MM.1S (cell line): ENCODE measurements around the gene PHACTR4.
"Not testable (repeated sequence)": the region's sequence is repeated elsewhere in the genome, so short reads cannot be mapped to it uniquely, and the experiment has no call there.

Source experiments
- DNase-seq: peaks from one replicate; pipeline ENCODE4 v3.0.0-alpha.2; 2015
- H2AFZ ChIP-seq: fragments of 300-600 bp; sonication (generic); 2 replicates; pipeline ENCODE4 v1.6.0; 2016; ENCODE audit warnings: antibody characterized with exemption, low read length
- H3F3A ChIP-seq: fragments of 300-600 bp; sonication (generic); 2 replicates; pipeline ENCODE4 v1.6.1; 2016; ENCODE audit warnings: mild to moderate bottlenecking, antibody characterized with exemption, low read length, moderate library complexity, mixed read lengths; ENCODE audit not compliant: insufficient read depth
- H3K27ac ChIP-seq: fragments of 300-600 bp; sonication (generic); 2 replicates; pipeline ENCODE4 v1.5.1; 2016; ENCODE audit warnings: mild to moderate bottlenecking, low read length
- H3K27me3 ChIP-seq: fragments of 300-600 bp; sonication (generic); replicated peaks from 2 replicates; pipeline ENCODE4 v1.6.0; 2016; ENCODE audit warnings: low read length; ENCODE audit not compliant: insufficient read depth
- H3K36me3 ChIP-seq: fragments of 300-600 bp; sonication (generic); replicated peaks from 2 replicates; pipeline ENCODE4 v1.6.1; 2016; ENCODE audit warnings: mild to moderate bottlenecking, low read length, mixed read lengths; ENCODE audit not compliant: insufficient read depth
- H3K4me1 ChIP-seq: fragments of 300-600 bp; sonication (generic); 2 replicates; pipeline ENCODE4 v1.6.1; 2016; ENCODE audit warnings: low read length, mixed read lengths
- H3K4me2 ChIP-seq: fragments of 300-600 bp; sonication (generic); 2 replicates; pipeline ENCODE4 v1.6.0; 2016; ENCODE audit warnings: low read depth, low read length
- H3K4me3 ChIP-seq: fragments of 300-600 bp; sonication (generic); 2 replicates; pipeline ENCODE4 v1.5.1; 2016; ENCODE audit warnings: low read length, mixed read lengths
- H3K79me2 ChIP-seq: fragments of 300-600 bp; sonication (generic); 2 replicates; pipeline ENCODE4 v1.6.1; 2016; ENCODE audit warnings: mixed run types, low read length, mixed read lengths
- H3K9ac ChIP-seq: fragments of 300-600 bp; sonication (generic); 2 replicates; pipeline ENCODE4 v1.6.1; 2016; ENCODE audit warnings: low read length, mixed read lengths
- H3K9me2 ChIP-seq: fragments of 300-600 bp; sonication (generic); replicated peaks from 2 replicates; pipeline ENCODE4 v1.6.1; 2016; ENCODE audit warnings: mild to moderate bottlenecking, low read length, mixed read lengths; ENCODE audit not compliant: insufficient read depth
- H3K9me3 ChIP-seq: fragments of 300-600 bp; sonication (generic); replicated peaks from 2 replicates; pipeline ENCODE4 v1.6.1; 2016; ENCODE audit warnings: mild to moderate bottlenecking, low read length, mixed read lengths; ENCODE audit not compliant: insufficient read depth
- H4K20me1 ChIP-seq: fragments of 300-600 bp; sonication (generic); 2 replicates; pipeline ENCODE4 v1.6.1; 2016; ENCODE audit warnings: mild to moderate bottlenecking, low read length, moderate library complexity, mixed read lengths; ENCODE audit not compliant: insufficient read depth
- EZH2 ChIP-seq: fragments of 300-600 bp; sonication (generic); optimal IDR thresholded peaks from 2 replicates; pipeline ENCODE3; 2017; ENCODE audit warnings: low read depth, mild to moderate bottlenecking, antibody characterized with exemption, low read length, mixed read lengths
- EZH2phosphoT487 ChIP-seq: fragments of 300-600 bp; sonication (generic); IDR thresholded peaks from 2 replicates; pipeline ENCODE4 v1.6.1; 2018; ENCODE audit warnings: antibody characterized with exemption, low read length
- TF ChIP-seq, protein P1 (sequence below): fragments of 300-600 bp; sonication (generic); IDR thresholded peaks from 2 replicates; pipeline ENCODE4 v1.5.1; 2016; ENCODE audit warnings: antibody characterized with exemption, low read length, mixed read lengths

Gene PHACTR4

GRCh38 chr1:28521502-28522164 is 152.1 kb downstream of the PHACTR4 start:
- H3K27ac ChIP-seq, result no peak overlapping the region
- H3K9me2 ChIP-seq, result no peaks in the 10 kb centered on the region
- DNase-seq, result no peak
- H3K36me3 ChIP-seq, result 0 out of 2 replicates have a peak, but pooled peaks cover 3% of the 10 kb centered on the region
- H3K4me2 ChIP-seq, result no peak overlapping the region
- no peak overlapping the region for H3K4me3 ChIP-seq
- no peaks in the 10 kb centered on the region for H4K20me1 ChIP-seq
- H3K27me3 ChIP-seq, result no peaks in the 10 kb centered on the region
- H3K4me1 ChIP-seq, result peaks cover 10% of the 10 kb centered on the region
- no peak overlapping the region for H2AFZ ChIP-seq
- H3K9me3 ChIP-seq, result no peaks in the 10 kb centered on the region
- H3K9ac ChIP-seq, result no peak overlapping the region
- H3K79me2 ChIP-seq, result peaks cover 81% of the 10 kb centered on the region
- TF ChIP-seq EZH2, result no peak
- H3F3A ChIP-seq, result peaks cover 12% of the 10 kb centered on the region

DNA sequence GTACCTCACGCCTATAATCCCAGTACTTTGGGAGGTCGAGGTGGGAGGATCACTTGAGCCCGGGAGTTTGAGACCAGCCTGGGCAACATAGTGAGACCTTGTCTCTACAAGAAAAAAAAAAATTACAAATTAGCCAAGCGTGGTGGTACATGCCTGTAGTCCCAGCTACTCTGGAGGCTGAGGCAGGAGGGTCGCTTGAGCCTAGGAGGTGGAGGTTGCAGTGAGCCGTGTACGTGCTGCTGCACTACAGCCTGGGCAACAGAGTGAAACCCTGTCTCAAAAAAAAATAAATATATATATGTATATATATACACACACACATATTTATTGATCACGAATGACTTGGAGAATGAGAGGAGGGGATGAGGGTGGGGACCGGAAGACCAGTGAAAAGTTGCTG is 153.0 kb downstream of the PHACTR4 start:
- not testable (repeated sequence) for H2AFZ ChIP-seq, H3K4me1 ChIP-seq, H3K27ac ChIP-seq, H3K9ac ChIP-seq, H3F3A ChIP-seq, H3K4me2 ChIP-seq, H3K9me2 ChIP-seq, H4K20me1 ChIP-seq, H3K4me3 ChIP-seq, DNase-seq, H3K27me3 ChIP-seq, H3K9me3 ChIP-seq, H3K36me3 ChIP-seq
- H3K79me2 ChIP-seq, result peaks cover 90% of the 10 kb centered on the region

- not testable (repeated sequence) for H3K9me2 ChIP-seq, DNase-seq, H3K27ac ChIP-seq, H3K9me3 ChIP-seq, H3F3A ChIP-seq, H4K20me1 ChIP-seq, H3K27me3 ChIP-seq, H3K9ac ChIP-seq, H3K4me3 ChIP-seq, H3K36me3 ChIP-seq, H3K4me2 ChIP-seq, H3K4me1 ChIP-seq, H2AFZ ChIP-seq
- peaks cover 97% of the 10 kb centered on the region for H3K79me2 ChIP-seq
Observed at GRCh38 chr1:28525002-28525642, 155.6 kb downstream of the PHACTR4 start.

DNA sequence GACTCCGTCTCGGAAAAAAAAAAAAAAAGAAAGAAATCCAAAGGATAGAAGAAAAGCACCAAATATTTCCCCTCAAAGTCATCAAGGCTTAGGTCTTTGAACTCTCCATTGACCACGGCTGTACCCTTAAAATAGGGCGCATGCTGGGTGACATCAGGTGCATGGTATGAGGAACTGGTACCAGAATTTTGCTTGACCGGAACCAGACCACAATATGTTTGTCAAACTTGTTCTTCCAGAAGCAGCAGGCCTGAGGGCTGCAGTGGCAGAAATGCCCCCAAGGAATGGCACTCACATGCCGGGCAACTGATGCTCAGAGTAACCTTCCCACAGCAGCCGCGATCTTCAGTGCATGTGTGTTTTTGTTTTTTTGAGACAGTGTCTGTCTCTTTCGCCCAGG is 157.3 kb downstream of the PHACTR4 start:
- TF ChIP-seq EZH2 (no peak), EZH2phosphoT487 (no peak)
- TF ChIP-seq, protein P1, sequence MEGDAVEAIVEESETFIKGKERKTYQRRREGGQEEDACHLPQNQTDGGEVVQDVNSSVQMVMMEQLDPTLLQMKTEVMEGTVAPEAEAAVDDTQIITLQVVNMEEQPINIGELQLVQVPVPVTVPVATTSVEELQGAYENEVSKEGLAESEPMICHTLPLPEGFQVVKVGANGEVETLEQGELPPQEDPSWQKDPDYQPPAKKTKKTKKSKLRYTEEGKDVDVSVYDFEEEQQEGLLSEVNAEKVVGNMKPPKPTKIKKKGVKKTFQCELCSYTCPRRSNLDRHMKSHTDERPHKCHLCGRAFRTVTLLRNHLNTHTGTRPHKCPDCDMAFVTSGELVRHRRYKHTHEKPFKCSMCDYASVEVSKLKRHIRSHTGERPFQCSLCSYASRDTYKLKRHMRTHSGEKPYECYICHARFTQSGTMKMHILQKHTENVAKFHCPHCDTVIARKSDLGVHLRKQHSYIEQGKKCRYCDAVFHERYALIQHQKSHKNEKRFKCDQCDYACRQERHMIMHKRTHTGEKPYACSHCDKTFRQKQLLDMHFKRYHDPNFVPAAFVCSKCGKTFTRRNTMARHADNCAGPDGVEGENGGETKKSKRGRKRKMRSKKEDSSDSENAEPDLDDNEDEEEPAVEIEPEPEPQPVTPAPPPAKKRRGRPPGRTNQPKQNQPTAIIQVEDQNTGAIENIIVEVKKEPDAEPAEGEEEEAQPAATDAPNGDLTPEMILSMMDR, result no peak
- H3K27me3 ChIP-seq, result no peaks in the 10 kb centered on the region
- H3F3A ChIP-seq, result no peaks in the 10 kb centered on the region
- no peak overlapping the region for H3K4me3 ChIP-seq
- H3K9me3 ChIP-seq, result no peaks in the 10 kb centered on the region
- no peak for DNase-seq
- H3K27ac ChIP-seq, result no peak overlapping the region
- peaks cover 3% of the 10 kb centered on the region; the same call in 1 of the 2 replicates for H3K36me3 ChIP-seq
- H2AFZ ChIP-seq, result no peak overlapping the region
- no peaks in the 10 kb centered on the region for H3K4me1 ChIP-seq
- no peak overlapping the region for H3K4me2 ChIP-seq
- no peaks in the 10 kb centered on the region for H4K20me1 ChIP-seq
- H3K9ac ChIP-seq, result no peak overlapping the region
- no peaks in the 10 kb centered on the region for H3K9me2 ChIP-seq
- H3K79me2 ChIP-seq, result peaks cover 88% of the 10 kb centered on the region
